H1 (cell line): ENCODE measurements around the gene SYTL2. TPM values are rescaled to one million over a fixed set of nuclear protein-coding genes. Genes with fewer than 3 reads are reported as not detected.

ENCODE experiments used
- CBX5 ChIP-seq: fragments of 300-800, 300-1000 bp; sonication (generic); IDR thresholded peaks from 2 replicates; pipeline ENCODE4 v1.7.1; 2016; ENCODE audit warnings: antibody characterized with exemption, low read length, low read depth
- CHD7 ChIP-seq: fragments of 300-600 bp; sonication (generic); IDR thresholded peaks from 2 replicates; pipeline ENCODE4 v1.7.1; 2012; ENCODE audit warnings: low read length, moderate library complexity, mild to moderate bottlenecking, inconsistent platforms; ENCODE audit not compliant: insufficient replicate concordance
- polyA plus RNA-seq, 7 experiments: library from polyadenylated mRNA; depleted of rRNA in 3 of 7; stranded (reverse) in 5 of 7; unstranded in 2 of 7; fragments of >200 nt in 5 of 7; fragments of 200-250 nt in 2 of 7; gene quantifications; 1 replicate in 5 of 7; 2 replicates in 1 of 7; 4 replicates in 1 of 7; pipeline versions ENCODE4 v1.2.1 to v1.2.3, GENCODE V29; 2011 to 2013; ENCODE audit warnings: missing spikeins in 2 of 7, mixed read lengths in 2 of 7
- total RNA-seq: library from RNA; stranded (reverse); fragmentation: NEBNext Ultra II Directional; extraction: Animal tissue kit (Norgen Biotek cat#: 25700); gene quantifications from 2 replicates; pipeline ENCODE4 v1.2.1, GENCODE V29; 2021

Gene SYTL2
- total and polyA plus RNA-seq, 2 of the 8 experiments (the other 6 are each of a cell fraction or from before 2014, with no cell fraction given), result 1.3 to 9.1 TPM

GRCh38 chr11:85799142-85799541 is 11.8 kb downstream of the SYTL2 start (continued):
- no peak for TF ChIP-seq CHD7
- TF ChIP-seq CBX5, result no peak
